DND-41 (cell line): ENCODE measurements around the gene SLC52A3.

Experiments
- EZH2 ChIP-seq: IDR thresholded peaks from 3 replicates; pipeline ENCODE4 v1.6.1; 2012; ENCODE audit warnings: borderline replicate concordance, low read depth, mild to moderate bottlenecking, moderate library complexity, low read length, inconsistent platforms; ENCODE audit not compliant: severe bottlenecking
- TF ChIP-seq, protein P1 (sequence below): IDR thresholded peaks from 2 replicates; pipeline ENCODE4 v1.5.1; 2012; ENCODE audit warnings: borderline replicate concordance, low read length, moderate library complexity, mild to moderate bottlenecking; ENCODE audit not compliant: poor library complexity, severe bottlenecking; ENCODE audit errors: extremely low read depth

DNA sequence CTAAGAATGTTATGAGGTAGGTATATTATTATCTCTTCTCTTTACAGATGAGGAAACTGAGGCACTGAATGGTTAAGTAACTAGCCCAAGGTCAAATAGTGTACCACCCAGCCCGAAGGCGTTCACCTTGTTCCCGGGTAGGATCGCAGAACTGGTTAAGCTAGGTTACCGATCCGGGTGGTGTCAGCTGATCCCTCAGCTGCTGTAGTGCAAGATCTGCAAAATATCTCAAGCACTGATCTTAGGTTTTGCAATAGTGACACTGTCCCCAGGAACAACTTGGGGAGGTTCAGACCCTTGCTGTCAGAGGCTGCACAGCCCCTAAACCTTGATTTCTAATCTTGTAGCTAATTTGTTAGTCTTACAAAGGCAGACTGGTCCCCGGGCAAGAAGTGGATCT lies 28.1 kb downstream of the SLC52A3 start:
- TF ChIP-seq, protein P1, sequence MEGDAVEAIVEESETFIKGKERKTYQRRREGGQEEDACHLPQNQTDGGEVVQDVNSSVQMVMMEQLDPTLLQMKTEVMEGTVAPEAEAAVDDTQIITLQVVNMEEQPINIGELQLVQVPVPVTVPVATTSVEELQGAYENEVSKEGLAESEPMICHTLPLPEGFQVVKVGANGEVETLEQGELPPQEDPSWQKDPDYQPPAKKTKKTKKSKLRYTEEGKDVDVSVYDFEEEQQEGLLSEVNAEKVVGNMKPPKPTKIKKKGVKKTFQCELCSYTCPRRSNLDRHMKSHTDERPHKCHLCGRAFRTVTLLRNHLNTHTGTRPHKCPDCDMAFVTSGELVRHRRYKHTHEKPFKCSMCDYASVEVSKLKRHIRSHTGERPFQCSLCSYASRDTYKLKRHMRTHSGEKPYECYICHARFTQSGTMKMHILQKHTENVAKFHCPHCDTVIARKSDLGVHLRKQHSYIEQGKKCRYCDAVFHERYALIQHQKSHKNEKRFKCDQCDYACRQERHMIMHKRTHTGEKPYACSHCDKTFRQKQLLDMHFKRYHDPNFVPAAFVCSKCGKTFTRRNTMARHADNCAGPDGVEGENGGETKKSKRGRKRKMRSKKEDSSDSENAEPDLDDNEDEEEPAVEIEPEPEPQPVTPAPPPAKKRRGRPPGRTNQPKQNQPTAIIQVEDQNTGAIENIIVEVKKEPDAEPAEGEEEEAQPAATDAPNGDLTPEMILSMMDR: no peak
- TF ChIP-seq EZH2: no peak
